ENCODE measurements around the gene RNASEL.

DNA sequence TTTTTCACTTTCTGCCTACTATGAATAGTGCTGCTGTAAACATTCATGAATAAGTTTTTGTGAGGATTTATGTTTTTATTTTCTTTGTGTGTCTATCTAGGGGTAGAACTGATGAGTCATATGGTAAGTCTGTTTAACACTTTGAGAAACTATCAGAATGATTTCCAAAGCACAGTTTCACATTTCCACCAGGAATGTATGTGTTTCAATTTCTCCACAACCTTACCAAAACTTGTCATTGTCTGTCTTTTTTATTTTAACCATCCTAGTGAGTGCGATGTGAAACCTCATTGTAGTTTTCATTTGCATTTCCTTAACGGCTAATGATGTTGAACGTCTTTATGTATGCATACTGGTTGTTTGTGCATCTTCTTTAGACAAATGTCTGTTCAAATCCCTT is 23.5 kb downstream of the RNASEL start:
- TF ChIP-seq FOS (IDR thresholded peaks at IDR 0.05; ENCODE audit: low read depth, low read length) (no peak), POLR2A (IDR thresholded peaks at IDR 0.05; ENCODE audit: low read depth, low read length) (no peak), RCOR1 (IDR thresholded peaks at IDR 0.05; ENCODE audit: insufficient replicate concordance, low read length) (no peak), RAD21 (IDR thresholded peaks at IDR 0.05; ENCODE audit: low read length) (no peak), BHLHE40 (IDR thresholded peaks at IDR 0.05; ENCODE audit: low read depth, low read length) (no peak)
- TF ChIP-seq, protein P1, sequence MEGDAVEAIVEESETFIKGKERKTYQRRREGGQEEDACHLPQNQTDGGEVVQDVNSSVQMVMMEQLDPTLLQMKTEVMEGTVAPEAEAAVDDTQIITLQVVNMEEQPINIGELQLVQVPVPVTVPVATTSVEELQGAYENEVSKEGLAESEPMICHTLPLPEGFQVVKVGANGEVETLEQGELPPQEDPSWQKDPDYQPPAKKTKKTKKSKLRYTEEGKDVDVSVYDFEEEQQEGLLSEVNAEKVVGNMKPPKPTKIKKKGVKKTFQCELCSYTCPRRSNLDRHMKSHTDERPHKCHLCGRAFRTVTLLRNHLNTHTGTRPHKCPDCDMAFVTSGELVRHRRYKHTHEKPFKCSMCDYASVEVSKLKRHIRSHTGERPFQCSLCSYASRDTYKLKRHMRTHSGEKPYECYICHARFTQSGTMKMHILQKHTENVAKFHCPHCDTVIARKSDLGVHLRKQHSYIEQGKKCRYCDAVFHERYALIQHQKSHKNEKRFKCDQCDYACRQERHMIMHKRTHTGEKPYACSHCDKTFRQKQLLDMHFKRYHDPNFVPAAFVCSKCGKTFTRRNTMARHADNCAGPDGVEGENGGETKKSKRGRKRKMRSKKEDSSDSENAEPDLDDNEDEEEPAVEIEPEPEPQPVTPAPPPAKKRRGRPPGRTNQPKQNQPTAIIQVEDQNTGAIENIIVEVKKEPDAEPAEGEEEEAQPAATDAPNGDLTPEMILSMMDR (conservative IDR thresholded peaks at IDR 0.05; ENCODE audit: low read depth, low read length), result no peak
